Lower leg skin (tissue), 3 donors: ENCODE measurements around the gene ADM5.

Experiments used
- CTCF ChIP-seq, 3 donors: fragments of 450-650 bp; IDR thresholded peaks; one replicate each; pipeline ENCODE4 v1.5.1; 2016; ENCODE audit warnings: antibody characterized with exemption in 3 of 3, mild to moderate bottlenecking in 3 of 3, moderate library complexity in 2 of 3
- POLR2A ChIP-seq, 2 donors: fragments of 450-650 bp; IDR thresholded peaks; one replicate each; pipeline ENCODE4 v1.6.1; 2016 to 2017; ENCODE audit warnings: antibody characterized with exemption in 2 of 2, mild to moderate bottlenecking in 1 of 2, moderate library complexity in 1 of 2

- TF ChIP-seq CTCF (IDR thresholded peaks at IDR 0.05) (no peak), POLR2A (IDR thresholded peaks at IDR 0.05) (no peak)
These were observed 3.5 kb upstream of the ADM5 start for GRCh38 chr19:49685845-49686332.
